ENCODE data around the gene TRIM65.

- TF ChIP-seq TARDBP (IDR thresholded peaks at IDR 0.05) (no peak), BHLHE40 (IDR thresholded peaks at IDR 0.05; ENCODE audit: borderline replicate concordance) (no peak), SP1 (IDR thresholded peaks at IDR 0.05) (no peak), SUZ12 (IDR thresholded peaks at IDR 0.05) (no peak)
These were observed 56.6 kb downstream of the TRIM65 start for GRCh38 chr17:75839942-75840798.
